Measurements from ENCODE around the gene EPN3.
A peak's percentile ranks its signal among the peaks of the same experiment; 100 is the strongest.

The EPN3 gene

GRCh38 chr17:50546701-50547034, 14.1 kb downstream of the EPN3 start:
- no peak for TF ChIP-seq ZFX (IDR thresholded peaks at IDR 0.05; ENCODE audit: borderline replicate concordance)
- TF ChIP-seq, protein P1, sequence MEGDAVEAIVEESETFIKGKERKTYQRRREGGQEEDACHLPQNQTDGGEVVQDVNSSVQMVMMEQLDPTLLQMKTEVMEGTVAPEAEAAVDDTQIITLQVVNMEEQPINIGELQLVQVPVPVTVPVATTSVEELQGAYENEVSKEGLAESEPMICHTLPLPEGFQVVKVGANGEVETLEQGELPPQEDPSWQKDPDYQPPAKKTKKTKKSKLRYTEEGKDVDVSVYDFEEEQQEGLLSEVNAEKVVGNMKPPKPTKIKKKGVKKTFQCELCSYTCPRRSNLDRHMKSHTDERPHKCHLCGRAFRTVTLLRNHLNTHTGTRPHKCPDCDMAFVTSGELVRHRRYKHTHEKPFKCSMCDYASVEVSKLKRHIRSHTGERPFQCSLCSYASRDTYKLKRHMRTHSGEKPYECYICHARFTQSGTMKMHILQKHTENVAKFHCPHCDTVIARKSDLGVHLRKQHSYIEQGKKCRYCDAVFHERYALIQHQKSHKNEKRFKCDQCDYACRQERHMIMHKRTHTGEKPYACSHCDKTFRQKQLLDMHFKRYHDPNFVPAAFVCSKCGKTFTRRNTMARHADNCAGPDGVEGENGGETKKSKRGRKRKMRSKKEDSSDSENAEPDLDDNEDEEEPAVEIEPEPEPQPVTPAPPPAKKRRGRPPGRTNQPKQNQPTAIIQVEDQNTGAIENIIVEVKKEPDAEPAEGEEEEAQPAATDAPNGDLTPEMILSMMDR (IDR thresholded peaks at IDR 0.05) = no peak
- H3K27ac ChIP-seq = peak overlapping the region; percentile 85

DNA sequence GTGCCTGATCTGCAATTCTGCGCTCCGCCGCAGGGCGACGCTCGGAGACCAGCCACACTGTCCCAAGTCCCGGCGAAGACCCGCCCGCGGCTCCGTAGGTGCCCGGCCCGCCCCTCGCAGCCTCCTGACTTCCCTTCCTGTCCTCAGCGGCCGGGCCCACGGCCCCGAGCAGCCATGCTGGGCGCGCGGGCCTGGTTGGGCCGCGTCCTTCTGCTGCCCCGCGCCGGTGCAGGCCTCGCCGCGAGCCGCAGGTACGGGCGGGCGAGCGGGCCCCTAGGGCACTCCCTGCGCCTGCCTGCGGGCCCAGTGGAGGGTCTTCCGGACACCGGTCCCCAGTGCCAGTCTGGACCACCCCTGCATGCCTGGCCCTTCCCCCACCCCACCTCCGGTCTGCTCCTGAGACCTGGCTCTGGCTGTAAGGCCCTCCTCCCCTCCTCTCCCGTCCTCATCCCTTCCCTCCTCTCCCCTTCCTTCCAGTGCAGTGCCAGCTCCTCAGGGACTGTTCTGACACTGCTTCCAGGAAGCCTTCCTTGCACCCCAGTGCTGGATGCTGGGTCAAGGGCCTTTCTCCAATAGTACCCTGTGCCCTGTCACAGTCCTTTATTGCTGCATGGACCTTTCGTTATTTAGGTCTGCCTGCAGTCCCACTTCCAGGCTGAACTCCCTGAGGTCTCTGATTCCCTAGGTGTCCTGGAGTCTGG, 14.7 kb downstream of the EPN3 start, which contains the start of gene SPATA20:
Gene SPATA20, plus strand, starts transcription at position 140 of the 701 bp plus-strand sequence. Its CDS starts 35 bp downstream, at position 175.
- H3K27ac ChIP-seq = peak within 1 kb of the TSS; percentile 85
- no peak for TF ChIP-seq ZFX (IDR thresholded peaks at IDR 0.05; ENCODE audit: borderline replicate concordance)
- TF ChIP-seq, protein P1 (IDR thresholded peaks at IDR 0.05) = peak; percentile 98

GRCh38 chr17:50547736-50548083, 15.2 kb downstream of the EPN3 start:
- TF ChIP-seq, protein P1 (IDR thresholded peaks at IDR 0.05) = no peak
- no peak for TF ChIP-seq ZFX (IDR thresholded peaks at IDR 0.05; ENCODE audit: borderline replicate concordance)
- H3K27ac ChIP-seq = peak overlapping the region; percentile 85

- TF ChIP-seq ZFX (IDR thresholded peaks at IDR 0.05; ENCODE audit: borderline replicate concordance) = no peak
- TF ChIP-seq, protein P1 (IDR thresholded peaks at IDR 0.05) = no peak
- peak overlapping the region; percentile 85 for H3K27ac ChIP-seq
Observed at GRCh38 chr17:50548831-50549230, 16.3 kb downstream of the EPN3 start.

- no peak overlapping the region for H3K27ac ChIP-seq
- TF ChIP-seq ZFX (IDR thresholded peaks at IDR 0.05; ENCODE audit: borderline replicate concordance) = no peak
- TF ChIP-seq, protein P1 (IDR thresholded peaks at IDR 0.05) = no peak
Observed at GRCh38 chr17:50549256-50549941, 16.9 kb downstream of the EPN3 start.

DNA sequence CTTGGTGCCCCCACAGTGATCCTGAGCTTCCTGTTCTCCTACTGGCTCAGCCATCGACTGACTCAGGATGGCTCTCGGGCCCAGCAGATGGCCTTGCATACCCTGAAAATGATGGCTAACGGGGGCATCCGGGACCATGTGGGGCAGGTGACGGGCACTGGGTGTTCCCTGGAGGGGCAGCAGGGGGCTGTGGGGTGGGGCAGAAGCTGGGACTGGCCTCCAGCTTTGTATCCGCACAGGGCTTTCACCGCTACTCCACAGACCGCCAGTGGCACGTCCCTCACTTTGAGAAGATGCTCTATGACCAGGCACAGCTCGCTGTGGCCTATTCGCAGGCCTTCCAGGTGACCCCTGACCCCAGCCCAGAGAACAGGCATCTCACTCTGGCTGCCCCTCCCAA, 17.4 kb downstream of the EPN3 start:
- H3K27ac ChIP-seq = no peak overlapping the region
- no peak for TF ChIP-seq ZFX (IDR thresholded peaks at IDR 0.05; ENCODE audit: borderline replicate concordance)
- TF ChIP-seq, protein P1 (IDR thresholded peaks at IDR 0.05) = no peak
